DMS 273 treated with DMSO at 0.1 percent for 48 hours (cell line): ENCODE measurements around the gene LTA4H.

Experiments used
- DNase-seq: peaks from one replicate; lab custom pipeline; 2025; lab: John Stamatoyannopoulos, UW

LTA4H gene

GRCh38 chr12:96034621-96035282 is 635 bp downstream of the LTA4H start:
- no peak for DNase-seq

GRCh38 chr12:96033549-96034389 is 1.6 kb downstream of the LTA4H start:
- no peak for DNase-seq

DNA sequence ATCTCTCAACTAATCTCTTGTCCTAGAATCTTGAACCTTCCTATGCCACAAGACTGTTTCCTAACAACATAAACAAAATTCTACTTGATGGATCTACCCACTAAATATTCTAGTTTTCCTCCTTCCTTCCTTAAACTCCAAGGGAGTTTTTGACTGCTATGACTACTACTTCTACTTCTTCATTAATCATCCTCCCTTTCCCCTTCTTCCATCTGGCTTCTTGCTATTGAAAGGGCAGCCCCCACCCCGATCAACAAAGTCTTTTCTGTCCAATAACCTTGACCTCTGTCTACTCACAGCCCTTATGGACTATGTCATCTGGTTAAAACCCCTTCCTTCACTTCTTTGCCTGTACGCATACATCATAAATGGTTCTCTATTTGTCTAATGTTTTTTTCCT is 5.6 kb downstream of the LTA4H start:
- no peak for DNase-seq

GRCh38 chr12:96028538-96028937 is 6.8 kb downstream of the LTA4H start:
- DNase-seq: no peak

DNA sequence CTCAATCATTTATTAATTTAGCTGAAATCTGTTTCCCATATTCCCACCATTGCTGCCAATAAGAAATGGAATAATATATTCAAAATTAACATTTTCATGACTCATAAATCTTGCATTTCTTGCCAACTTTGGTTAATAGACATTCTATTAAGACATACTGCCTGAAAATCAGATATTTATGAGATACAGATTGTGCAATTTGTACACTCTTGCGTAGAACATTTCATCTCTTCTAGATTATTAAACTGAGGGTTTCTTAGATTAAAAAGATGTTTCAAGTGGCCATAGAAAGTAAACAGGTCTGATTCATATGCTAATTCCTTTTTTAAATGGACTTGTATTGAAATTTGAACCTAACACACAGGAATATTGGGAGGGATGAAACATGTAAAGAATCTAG is 9.1 kb downstream of the LTA4H start:
- no peak for DNase-seq

DNA sequence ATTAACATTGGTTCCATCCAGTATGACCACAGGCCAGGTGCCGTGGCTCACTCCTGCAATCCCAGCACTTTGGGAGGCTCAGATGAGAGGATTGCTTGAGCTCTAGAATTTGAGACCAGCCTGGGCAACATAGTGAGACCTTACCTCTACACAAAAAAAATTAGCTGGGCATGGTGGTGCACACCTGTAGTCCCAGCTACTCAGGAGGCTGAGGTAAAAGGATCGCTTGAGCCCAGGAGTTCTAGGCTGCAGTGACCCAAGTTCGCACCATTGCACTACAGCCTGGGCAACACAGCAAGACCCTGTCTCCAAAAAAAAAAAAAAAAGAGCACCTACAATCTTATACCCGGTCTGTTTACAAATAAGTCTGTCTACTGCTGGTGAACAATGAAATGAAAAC is 9.9 kb downstream of the LTA4H start:
- no peak for DNase-seq

DNA sequence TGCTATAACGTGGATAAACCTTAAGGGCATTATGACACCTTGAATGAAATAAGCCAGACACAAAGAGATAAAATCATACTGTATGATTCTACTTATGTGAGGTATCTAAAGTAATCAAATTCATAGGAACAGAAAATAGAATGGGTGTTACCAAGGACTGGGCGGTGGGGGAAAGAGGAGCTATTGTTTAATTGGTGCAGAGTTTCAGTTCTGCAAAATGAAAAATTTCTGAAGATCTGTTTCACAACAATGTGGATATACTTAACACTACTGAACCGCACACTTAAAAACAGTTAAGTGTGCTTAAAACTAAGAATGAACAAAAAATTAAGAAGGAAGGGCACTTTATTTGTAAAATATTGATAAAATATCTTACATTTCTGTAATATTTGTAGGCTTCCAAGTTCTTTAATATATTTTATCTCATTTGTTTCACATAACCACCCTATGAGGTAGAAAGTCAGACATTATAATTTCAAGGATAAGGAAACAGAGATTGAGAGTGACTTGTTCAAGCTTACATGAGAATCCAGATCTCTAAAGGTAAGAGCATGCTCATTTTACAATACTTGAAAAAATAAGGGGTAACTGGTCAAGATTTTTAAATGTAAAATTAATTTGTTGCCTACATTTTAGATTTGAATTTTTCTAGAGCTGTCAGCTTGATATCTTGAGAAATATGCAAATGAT is 14.9 kb downstream of the LTA4H start:
- no peak for DNase-seq

GRCh38 chr12:96015672-96016071 is 19.7 kb downstream of the LTA4H start:
- DNase-seq: no peak

DNA sequence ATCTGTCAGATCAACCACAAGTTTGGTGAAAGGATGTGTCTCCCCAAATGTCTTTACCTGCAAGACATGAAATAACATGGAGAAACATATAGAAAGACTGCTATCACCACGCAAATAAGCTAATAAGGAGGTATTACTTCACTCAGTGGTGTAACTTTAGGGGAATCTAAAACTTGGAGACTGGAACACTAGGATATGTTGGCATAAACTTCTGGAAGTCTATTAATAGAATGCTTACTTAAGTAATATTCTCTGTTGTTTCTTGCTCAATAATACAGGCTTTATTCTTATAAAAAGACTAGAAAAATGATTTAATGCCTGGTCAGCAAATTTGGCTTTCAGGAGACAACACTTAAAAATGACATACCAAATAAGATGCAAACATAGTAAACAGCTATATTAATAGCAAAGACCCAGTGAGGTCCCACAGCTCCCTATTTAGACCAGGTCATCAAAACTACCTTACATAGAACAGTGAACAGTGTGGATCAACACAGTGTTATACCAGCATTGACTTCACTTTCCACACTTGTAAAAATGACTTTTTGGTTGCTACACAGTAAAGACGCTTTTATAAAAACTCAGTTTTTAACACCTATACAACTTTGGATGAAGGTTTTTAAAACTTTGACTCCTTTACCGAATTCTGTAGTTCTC is 20.3 kb downstream of the LTA4H start:
- no peak for DNase-seq

GRCh38 chr12:96007729-96008128 is 27.7 kb downstream of the LTA4H start:
- no peak for DNase-seq

- no peak for DNase-seq
Observed at GRCh38 chr12:96006727-96007126, 28.7 kb downstream of the LTA4H start.

DNA sequence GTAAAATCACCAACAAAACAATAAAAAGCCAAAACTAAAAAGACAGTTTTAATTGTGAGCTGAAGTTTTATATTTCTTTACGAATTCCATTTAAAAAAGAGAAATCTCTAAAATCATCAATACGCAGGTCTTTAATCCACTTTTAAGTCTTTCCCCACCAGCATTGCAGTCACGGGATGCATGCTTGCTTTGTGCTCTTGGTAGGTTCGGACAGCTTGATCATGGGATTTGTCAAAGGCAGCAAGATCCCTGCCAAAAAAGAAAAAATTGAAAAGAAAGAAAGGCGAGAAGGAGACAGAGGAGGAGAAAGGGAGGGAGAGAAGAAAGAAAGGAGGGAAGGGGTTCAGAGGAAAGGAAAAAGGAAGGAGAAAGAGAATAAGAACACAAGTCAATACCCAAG is 34.5 kb downstream of the LTA4H start:
- DNase-seq: no peak

DNA sequence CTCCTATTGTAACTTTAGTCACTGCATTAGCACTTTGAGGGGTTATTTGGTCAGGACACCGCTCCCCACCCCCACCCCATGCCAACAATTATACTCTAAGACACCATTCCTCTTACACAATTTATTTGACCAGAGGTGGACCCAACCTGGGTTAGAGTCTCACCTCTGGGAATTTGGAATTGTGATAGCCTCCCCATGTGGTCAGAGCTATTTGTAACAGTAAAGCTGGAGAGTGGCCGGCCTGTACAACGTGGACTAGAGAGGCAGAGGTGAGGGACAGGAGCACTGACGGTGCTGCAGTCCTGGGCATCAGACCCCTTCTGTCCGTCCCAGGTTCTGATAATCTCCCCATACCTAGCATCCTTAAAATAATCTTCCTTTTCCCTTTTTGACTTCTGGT is 35.9 kb downstream of the LTA4H start:
- DNase-seq: no peak

DNA sequence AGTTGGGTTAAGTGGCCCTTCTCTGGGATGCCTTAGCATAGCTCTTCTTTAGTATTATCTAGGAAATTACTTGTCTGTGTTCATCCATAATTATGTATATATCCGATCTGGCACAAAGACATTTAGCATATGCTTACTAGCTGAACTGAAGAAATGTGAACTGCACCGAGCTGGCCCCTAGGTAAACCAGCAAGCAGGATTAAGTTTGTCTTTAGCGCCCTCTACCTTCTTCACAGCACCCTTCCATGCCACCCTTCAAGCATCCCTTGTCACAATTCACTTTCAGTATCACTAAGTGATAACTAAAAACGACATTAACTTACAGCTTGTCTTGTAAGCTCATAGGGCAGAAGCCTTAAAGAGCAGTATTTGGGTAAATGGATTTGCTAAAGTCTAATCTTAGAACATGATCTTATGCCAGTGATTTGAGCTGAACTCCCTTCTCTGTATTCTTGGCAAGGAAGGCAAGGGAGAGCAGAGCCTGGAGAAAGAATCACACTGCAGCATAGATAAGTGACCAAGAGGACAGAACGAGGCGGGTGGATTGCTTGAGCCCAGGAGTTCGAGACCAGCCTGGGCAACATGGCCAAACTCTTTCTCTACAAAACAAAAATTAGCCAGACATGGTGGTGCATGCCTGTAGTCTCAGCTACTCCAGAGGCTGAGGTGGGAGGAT is 36.6 kb downstream of the LTA4H start:
- DNase-seq: peak; percentile 18

DNA sequence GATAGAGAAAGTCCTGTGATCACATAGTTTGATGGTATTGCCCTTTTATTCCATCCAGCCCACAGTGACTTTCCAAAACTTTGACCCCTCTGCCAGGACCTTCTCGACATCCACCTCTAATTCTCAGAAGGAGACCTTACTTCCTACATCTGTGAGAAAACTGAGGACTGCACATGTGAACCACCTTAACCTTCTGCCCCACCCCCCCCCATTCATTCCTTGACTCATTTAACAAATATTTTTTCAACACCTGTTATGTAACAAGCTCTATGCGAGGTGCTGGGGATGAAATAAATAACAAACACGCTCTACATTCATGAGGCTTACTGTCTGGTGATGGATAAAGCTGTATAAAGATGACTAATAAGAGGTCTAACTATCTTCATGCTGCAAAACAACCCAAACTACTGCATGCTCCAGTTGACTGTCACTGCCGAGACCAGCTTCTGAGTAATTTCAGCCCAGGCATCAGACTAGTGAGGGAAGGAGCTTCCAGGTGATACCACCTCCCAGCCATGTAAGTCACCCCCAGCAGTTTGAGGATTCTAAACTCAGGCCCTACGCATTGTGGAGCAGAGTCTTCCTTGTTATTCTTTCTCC is 37.4 kb downstream of the LTA4H start:
- DNase-seq: no peak

DNA sequence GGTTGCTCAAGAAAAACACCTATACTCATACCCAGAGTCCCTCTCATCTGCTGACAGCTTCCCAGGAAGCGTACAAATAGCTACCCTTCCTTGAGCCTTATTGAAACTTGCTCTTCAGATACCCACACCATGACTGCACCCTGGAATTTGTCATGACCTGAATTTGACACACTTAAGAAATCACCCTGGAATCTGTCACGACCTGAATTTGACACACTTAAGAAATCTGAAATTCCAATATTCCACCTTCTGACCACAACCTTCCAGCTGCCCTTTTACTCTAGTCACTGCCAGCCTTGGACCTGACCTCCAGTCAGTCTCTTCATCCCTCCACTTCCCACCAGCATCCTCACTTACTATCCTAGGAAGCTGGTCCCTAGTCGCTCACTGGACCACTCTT is 38.1 kb downstream of the LTA4H start:
- no peak for DNase-seq

GRCh38 chr12:95996034-95996658 is 39.2 kb downstream of the LTA4H start, which contains the start of gene HAL:
HAL (minus strand) TSS chr12:95996344; CDS start chr12:95995910, 434 bp downstream.
- no peak for DNase-seq

- no peak for DNase-seq
Observed at GRCh38 chr12:95995238-95996031, 40.0 kb downstream of the LTA4H start.

GRCh38 chr12:95994476-95994875 is 40.9 kb downstream of the LTA4H start:
- no peak for DNase-seq

DNA sequence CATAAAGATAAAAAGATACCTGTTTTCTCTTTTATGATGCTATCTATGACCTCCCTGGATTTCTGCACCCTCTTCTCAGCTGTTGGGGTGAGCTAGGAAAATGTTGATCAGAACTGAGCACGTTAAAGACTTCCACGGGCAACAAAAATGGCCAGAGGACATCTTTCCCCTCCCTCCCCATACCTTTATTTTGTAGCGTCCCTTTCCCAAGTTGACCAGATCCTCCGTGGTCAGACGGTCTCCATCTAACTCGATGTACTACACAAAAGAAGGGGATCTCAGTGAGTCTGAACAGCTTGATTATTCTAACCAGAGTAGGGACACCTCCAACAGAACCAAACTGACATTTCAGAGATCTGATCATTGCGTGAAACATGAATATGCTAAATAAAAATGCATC is 41.5 kb downstream of the LTA4H start:
- no peak for DNase-seq
